Uterus (tissue), 2 donors: ENCODE results near the gene MAPK8IP3.

Experiments used
- POLR2A ChIP-seq, 2 donors: fragments of 450-650 bp; IDR thresholded peaks; one replicate each; pipeline ENCODE4 v1.6.1; 2016; ENCODE audit warnings: antibody characterized with exemption in 2 of 2, mild to moderate bottlenecking in 1 of 2, moderate library complexity in 1 of 2
- TF ChIP-seq, protein P1 (sequence below), 4 experiments: fragments of 200-600 bp in 2 of 4; fragments of 450-650 bp in 2 of 4; sonication (generic) in 2 of 4; IDR thresholded peaks; one replicate each; pipeline ENCODE4 v1.5.1; 2016 to 2019; ENCODE audit warnings: antibody characterized with exemption in 4 of 4, mild to moderate bottlenecking in 2 of 4, moderate library complexity in 1 of 4

DNA sequence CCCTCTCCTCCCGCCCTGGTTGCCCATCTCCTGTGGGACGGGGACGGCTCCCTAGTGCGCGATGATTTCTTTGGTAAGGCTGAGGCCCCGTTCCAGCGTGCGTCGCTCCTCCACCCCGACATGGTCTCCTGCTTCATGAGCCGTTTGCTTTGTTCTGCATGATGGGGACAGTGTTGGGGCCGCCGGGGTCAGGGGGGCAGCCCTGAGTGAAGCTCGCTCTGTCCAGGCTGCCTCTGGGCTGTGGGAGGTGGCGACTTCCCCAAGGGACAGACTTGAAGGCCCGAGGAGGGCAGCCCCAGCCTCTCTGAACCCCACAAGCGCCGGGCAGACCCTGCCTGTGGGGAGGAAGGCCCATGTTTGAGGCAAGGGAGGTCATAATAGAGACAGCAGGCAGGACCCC, 52.9 kb downstream of the MAPK8IP3 start:
- no peak for TF ChIP-seq POLR2A (IDR thresholded peaks at IDR 0.05)
- TF ChIP-seq, protein P1, sequence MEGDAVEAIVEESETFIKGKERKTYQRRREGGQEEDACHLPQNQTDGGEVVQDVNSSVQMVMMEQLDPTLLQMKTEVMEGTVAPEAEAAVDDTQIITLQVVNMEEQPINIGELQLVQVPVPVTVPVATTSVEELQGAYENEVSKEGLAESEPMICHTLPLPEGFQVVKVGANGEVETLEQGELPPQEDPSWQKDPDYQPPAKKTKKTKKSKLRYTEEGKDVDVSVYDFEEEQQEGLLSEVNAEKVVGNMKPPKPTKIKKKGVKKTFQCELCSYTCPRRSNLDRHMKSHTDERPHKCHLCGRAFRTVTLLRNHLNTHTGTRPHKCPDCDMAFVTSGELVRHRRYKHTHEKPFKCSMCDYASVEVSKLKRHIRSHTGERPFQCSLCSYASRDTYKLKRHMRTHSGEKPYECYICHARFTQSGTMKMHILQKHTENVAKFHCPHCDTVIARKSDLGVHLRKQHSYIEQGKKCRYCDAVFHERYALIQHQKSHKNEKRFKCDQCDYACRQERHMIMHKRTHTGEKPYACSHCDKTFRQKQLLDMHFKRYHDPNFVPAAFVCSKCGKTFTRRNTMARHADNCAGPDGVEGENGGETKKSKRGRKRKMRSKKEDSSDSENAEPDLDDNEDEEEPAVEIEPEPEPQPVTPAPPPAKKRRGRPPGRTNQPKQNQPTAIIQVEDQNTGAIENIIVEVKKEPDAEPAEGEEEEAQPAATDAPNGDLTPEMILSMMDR (IDR thresholded peaks at IDR 0.05), result no peak
